H1 (cell line): Measurements from ENCODE around the gene AREG. TPM values are rescaled to one million over a fixed set of nuclear protein-coding genes. Genes with fewer than 3 reads are reported as not detected.

ENCODE experiments used
- CTCF ChIA-PET: fragments of 300-600 bp; sonication (Branson Sonifier 250); formaldehyde crosslinking; loops from one replicate; lab custom pipeline; 2021; ENCODE audit not compliant: partially characterized antibody; lab: Charles Lee
- POLR2A ChIA-PET: fragments of 300-600 bp; sonication (Branson Sonifier 250); formaldehyde crosslinking; loops from one replicate; lab custom pipeline; 2021; ENCODE audit warnings: inconsistent platforms; ENCODE audit not compliant: partially characterized antibody; lab: Charles Lee
- DNase-seq, 2 experiments: peaks; one replicate each; pipeline versions ENCODE4 v3.0.0 to v3.0.0-alpha.2; 2010 to 2022; ENCODE audit warnings: low spot score in 2 of 2, low read depth in 1 of 2, mixed read lengths in 1 of 2
- FAIRE-seq: peaks from 2 replicates; lab custom pipeline; 2011; peaks lifted over from hg19 to GRCh38; lab: Jason Lieb, UNC
- H2AFZ ChIP-seq: 2 replicates; pipeline ENCODE4 v1.8.1; 2012; ENCODE audit warnings: low read length, inconsistent platforms
- H2AK5ac ChIP-seq: 2 replicates; pipeline ENCODE4 v1.6.1; 2013; ENCODE audit warnings: low read depth, low read length
- H2BK120ac ChIP-seq: replicated peaks from 2 replicates; pipeline ENCODE3; 2013; ENCODE audit warnings: low read depth, low read length, inconsistent platforms
- H2BK12ac ChIP-seq: 2 replicates; pipeline ENCODE4 v1.6.1; 2013; ENCODE audit warnings: low read depth, low read length
- H2BK15ac ChIP-seq: 2 replicates; pipeline ENCODE4 v1.6.1; 2013; ENCODE audit warnings: low read length
- H2BK20ac ChIP-seq: 2 replicates; pipeline ENCODE4 v1.6.1; 2013; ENCODE audit warnings: low read length
- H2BK5ac ChIP-seq: 2 replicates; pipeline ENCODE4 v1.6.1; 2013; ENCODE audit warnings: low read depth, low read length
- H3K14ac ChIP-seq: 2 replicates; pipeline ENCODE4 v1.6.1; 2013; ENCODE audit warnings: inconsistent platforms; ENCODE audit not compliant: insufficient read length
- H3K18ac ChIP-seq: 2 replicates; pipeline ENCODE4 v1.6.1; 2013; ENCODE audit warnings: low read length; ENCODE audit errors: extremely low read depth
- H3K23ac ChIP-seq: 2 replicates; pipeline ENCODE4 v1.6.1; 2013; ENCODE audit warnings: inconsistent platforms; ENCODE audit not compliant: insufficient read length
- H3K23me2 ChIP-seq: 2 replicates; pipeline ENCODE4 v1.6.1; 2013; ENCODE audit warnings: low read depth, low read length
- H3K27ac ChIP-seq: 2 replicates; pipeline ENCODE4 v1.6.1; 2011; ENCODE audit warnings: low read depth, low read length, inconsistent platforms
- H3K27me3 ChIP-seq, 4 experiments: replicated peaks in 1 of 4; 1 replicate in 1 of 4; 2 replicates in 3 of 4; pipeline versions ENCODE4 v1.6.1 to v1.8.1; 2011 to 2013; ENCODE audit warnings: low read length in 3 of 4, mild to moderate bottlenecking in 3 of 4, inconsistent platforms in 2 of 4, mixed read lengths in 2 of 4, moderate library complexity in 1 of 4; ENCODE audit not compliant: control insufficient read depth in 3 of 4, insufficient read depth in 3 of 4; ENCODE audit errors: extremely low read depth in 1 of 4
- H3K36me3 ChIP-seq, 4 experiments: 2 replicates each; pipeline versions ENCODE4 v1.6.1 to v1.8.1; 2011 to 2013; ENCODE audit warnings: mild to moderate bottlenecking in 4 of 4, low read length in 3 of 4, moderate library complexity in 2 of 4, control low read depth in 1 of 4, inconsistent platforms in 1 of 4; ENCODE audit not compliant: insufficient read depth in 4 of 4, control insufficient read depth in 2 of 4
- H3K4ac ChIP-seq: replicated peaks from 2 replicates; pipeline ENCODE3; 2013; ENCODE audit warnings: low read length, low read depth, mixed read lengths, inconsistent platforms; ENCODE audit not compliant: insufficient read length
- H3K4me1 ChIP-seq, 4 experiments: replicated peaks in 1 of 4; 1 replicate in 1 of 4; 2 replicates in 3 of 4; pipeline versions ENCODE4 v1.6.1 to v1.8.1; 2011 to 2013; ENCODE audit warnings: low read length in 3 of 4, inconsistent platforms in 2 of 4, mixed read lengths in 1 of 4; ENCODE audit not compliant: insufficient read depth in 4 of 4, control insufficient read depth in 3 of 4
- H3K4me2 ChIP-seq, 2 experiments: 2 replicates each; pipeline versions ENCODE4 v1.6.1 to v1.8.1; 2011 to 2013; ENCODE audit warnings: low read depth in 2 of 2, low read length in 2 of 2, control low read depth in 1 of 2, inconsistent platforms in 1 of 2, mild to moderate bottlenecking in 1 of 2; ENCODE audit not compliant: insufficient read depth in 1 of 2
- H3K4me3 ChIP-seq, 4 experiments: fragments of 200-600, 300-600 bp in 1 of 4; sonication (generic), shearing (Covaris generic), sonication (Bioruptor Twin) in 1 of 4; 2 replicates each; pipeline versions ENCODE4 v1.5.1 to v1.8.1; 2011 to 2016; ENCODE audit warnings: low read length in 4 of 4, low read depth in 3 of 4, control low read depth in 2 of 4, inconsistent platforms in 2 of 4, mild to moderate bottlenecking in 2 of 4, mixed read lengths in 1 of 4, moderate library complexity in 1 of 4; ENCODE audit not compliant: insufficient read depth in 2 of 4; ENCODE audit errors: extremely low read depth in 1 of 4
- H3K56ac ChIP-seq: replicated peaks from 2 replicates; pipeline ENCODE3; 2013; ENCODE audit warnings: low read depth, mild to moderate bottlenecking, mixed read lengths, low read length, inconsistent platforms; ENCODE audit not compliant: insufficient read length
- H3K79me1 ChIP-seq: 2 replicates; pipeline ENCODE4 v1.6.1; 2013; ENCODE audit warnings: low read depth, low read length, control low read depth
- H3K79me2 ChIP-seq, 2 experiments: 2 replicates each; pipeline versions ENCODE4 v1.6.1 to v1.8.1; 2012 to 2013; ENCODE audit warnings: low read length in 2 of 2, mild to moderate bottlenecking in 2 of 2, inconsistent platforms in 1 of 2; ENCODE audit not compliant: insufficient read depth in 2 of 2, control insufficient read depth in 1 of 2
- H3K9ac ChIP-seq, 4 experiments: replicated peaks in 1 of 4; 1 replicate in 1 of 4; 2 replicates in 3 of 4; pipeline versions ENCODE4 v1.6.1 to v1.8.1; 2011 to 2013; ENCODE audit warnings: low read depth in 3 of 4, low read length in 3 of 4, control low read depth in 2 of 4, mild to moderate bottlenecking in 2 of 4, moderate library complexity in 2 of 4, inconsistent platforms in 1 of 4; ENCODE audit errors: extremely low read depth in 1 of 4
- H3K9me3 ChIP-seq, 2 experiments: 2 replicates each; pipeline versions ENCODE4 v1.6.1 to v1.8.1; 2012 to 2013; ENCODE audit warnings: mild to moderate bottlenecking in 2 of 2, moderate library complexity in 2 of 2, control low read depth in 1 of 2, inconsistent platforms in 1 of 2, low read depth in 1 of 2, low read length in 1 of 2, mixed read lengths in 1 of 2; ENCODE audit not compliant: insufficient read depth in 2 of 2
- H4K20me1 ChIP-seq, 2 experiments: replicated peaks in 1 of 2; 2 replicates each; pipeline versions ENCODE3 to v1.8.1; 2011 to 2013; ENCODE audit warnings: inconsistent platforms in 2 of 2, low read length in 2 of 2, mild to moderate bottlenecking in 1 of 2; ENCODE audit not compliant: insufficient read depth in 2 of 2, control insufficient read depth in 1 of 2
- H4K5ac ChIP-seq: 2 replicates; pipeline ENCODE4 v1.6.1; 2013; ENCODE audit warnings: low read length, low read depth, mixed read lengths, inconsistent platforms; ENCODE audit not compliant: insufficient read length
- H4K8ac ChIP-seq: 2 replicates; pipeline ENCODE4 v1.8.0; 2013; ENCODE audit warnings: mild to moderate bottlenecking, moderate library complexity, low read length, inconsistent platforms; ENCODE audit not compliant: insufficient read depth; ENCODE audit errors: extremely low read depth
- H4K91ac ChIP-seq: replicated peaks from 2 replicates; pipeline ENCODE3; 2013; ENCODE audit warnings: low read length, mixed read lengths, inconsistent platforms; ENCODE audit not compliant: insufficient read length
- BACH1 ChIP-seq: IDR thresholded peaks from 2 replicates; pipeline ENCODE4 v1.6.1; 2012; ENCODE audit warnings: low read length, improper control_type of control experiment
- CBX8 ChIP-seq: fragments of 300-800, 300-1000 bp; sonication (generic); IDR thresholded peaks from 2 replicates; pipeline ENCODE4 v1.7.1; 2016; ENCODE audit warnings: low read depth, low read length, borderline replicate concordance
- CEBPB ChIP-seq: IDR thresholded peaks from 2 replicates; pipeline ENCODE4 v1.6.1; 2012; ENCODE audit warnings: low read depth, low read length
- CTBP2 ChIP-seq: IDR thresholded peaks from 2 replicates; pipeline ENCODE4 v1.7.0; 2011; ENCODE audit warnings: borderline replicate concordance, mild to moderate bottlenecking, moderate library complexity, mixed read lengths, low read length; ENCODE audit not compliant: insufficient read depth, insufficient read length
- EGR1 ChIP-seq: IDR thresholded peaks from 2 replicates; pipeline ENCODE4 v1.6.1; 2011; ENCODE audit warnings: low read depth, low read length, borderline replicate concordance
- EZH2 ChIP-seq: fragments of 200-600 bp; sonication (generic); IDR thresholded peaks from 2 replicates; pipeline ENCODE4 v1.7.1; 2012; ENCODE audit warnings: low read depth, mild to moderate bottlenecking, moderate library complexity, low read length, inconsistent platforms; ENCODE audit not compliant: severe bottlenecking
- HDAC2 ChIP-seq, 2 experiments: fragments of 300-600 bp in 1 of 2; sonication (generic) in 1 of 2; IDR thresholded peaks; 2 replicates each; pipeline ENCODE4 v1.6.1; 2011 to 2012; ENCODE audit warnings: low read depth in 2 of 2, low read length in 2 of 2, mild to moderate bottlenecking in 2 of 2, moderate library complexity in 2 of 2, borderline replicate concordance in 1 of 2, inconsistent platforms in 1 of 2
- HDAC6 ChIP-seq: IDR thresholded peaks from one replicate; pipeline ENCODE4 v1.7.1; 2012; ENCODE audit warnings: low read depth, mild to moderate bottlenecking, inconsistent platforms, low read length, moderate library complexity
- JUND ChIP-seq: IDR thresholded peaks from 2 replicates; pipeline ENCODE4 v1.6.1; 2011; ENCODE audit warnings: mild to moderate bottlenecking, improper control_type of control experiment, low read length
- KDM4A ChIP-seq: IDR thresholded peaks from one replicate; pipeline ENCODE4 v1.7.1; 2012; ENCODE audit warnings: low read depth, mild to moderate bottlenecking, moderate library complexity, low read length, inconsistent platforms; ENCODE audit not compliant: severe bottlenecking
- RBBP5 ChIP-seq: IDR thresholded peaks from 2 replicates; pipeline ENCODE4 v1.7.1; 2012; ENCODE audit warnings: low read depth, mild to moderate bottlenecking, inconsistent platforms, low read length, moderate library complexity, borderline replicate concordance
- SIX5 ChIP-seq: IDR thresholded peaks from 2 replicates; pipeline ENCODE4 v1.6.1; 2011; ENCODE audit warnings: mild to moderate bottlenecking, low read depth, low read length
- SP2 ChIP-seq: IDR thresholded peaks from 2 replicates; pipeline ENCODE4 v1.6.1; 2012; ENCODE audit warnings: mild to moderate bottlenecking, low read length, inconsistent platforms
- SRF ChIP-seq: IDR thresholded peaks from 2 replicates; pipeline ENCODE4 v1.6.1; 2011; ENCODE audit warnings: mild to moderate bottlenecking, low read depth, low read length, moderate library complexity
- TBP ChIP-seq: IDR thresholded peaks from 2 replicates; pipeline ENCODE4 v1.6.1; 2011; ENCODE audit warnings: low read depth, low read length, improper control_type of control experiment
- WGBS, 2 experiments: shearing (Covaris generic) in 1 of 2; methylation state at CpG; one replicate each; pipeline versions ENCODE4 v1.1.6 to v1.1.7; 2013 to 2015; ENCODE audit warnings: low lambda C conversion rate in 2 of 2, mixed read lengths in 2 of 2, inconsistent platforms in 1 of 2, low coverage in 1 of 2, missing lambda C conversion rate in 1 of 2; ENCODE audit not compliant: insufficient replicate concordance in 2 of 2, insufficient coverage in 1 of 2, insufficient read length in 1 of 2; ENCODE audit errors: extremely low coverage in 1 of 2, missing lambda C conversion rate in 1 of 2; 5-methylcytosine and 5-hydroxymethylcytosine counted together
- polyA plus RNA-seq, 7 experiments: library from polyadenylated mRNA; depleted of rRNA in 3 of 7; stranded (reverse) in 5 of 7; unstranded in 2 of 7; fragments of >200 nt in 5 of 7; fragments of 200-250 nt in 2 of 7; gene quantifications; 1 replicate in 5 of 7; 2 replicates in 1 of 7; 4 replicates in 1 of 7; pipeline versions ENCODE4 v1.2.1 to v1.2.3, GENCODE V29; 2011 to 2013; ENCODE audit warnings: missing spikeins in 2 of 7, mixed read lengths in 2 of 7
- total RNA-seq: library from RNA; stranded (reverse); fragmentation: NEBNext Ultra II Directional; extraction: Animal tissue kit (Norgen Biotek cat#: 25700); gene quantifications from 2 replicates; pipeline ENCODE4 v1.2.1, GENCODE V29; 2021

AREG gene
- total and polyA plus RNA-seq, 2 of the 8 experiments (the other 6 are each of a cell fraction or from before 2014, with no cell fraction given), result not detected

GRCh38 chr4:74475946-74476345, 31.0 kb downstream of the AREG start:
- Histone ChIP-seq H2AFZ (no peak overlapping the region), H3K9me3 (no peaks in the 10 kb centered on the region), H3K18ac (no peak overlapping the region), H3K23ac (no peak overlapping the region)
- no peak for TF ChIP-seq CTBP2
- TF ChIP-seq SRF, result no peak
- no peak for TF ChIP-seq CEBPB
- TF ChIP-seq TBP, result no peak
- TF ChIP-seq HDAC2 (IDR thresholded peaks at IDR 0.05; ENCODE audit: borderline replicate concordance in 1 of 2, low read depth in 2 of 2, low read length in 2 of 2), result no peak
- no peak for TF ChIP-seq SIX5
- TF ChIP-seq HDAC6, result no peak
- TF ChIP-seq BACH1, result no peak
- no peak for TF ChIP-seq SP2
- no peak for TF ChIP-seq JUND
- no peak for TF ChIP-seq RBBP5
- TF ChIP-seq CBX8, result no peak
- no peak for TF ChIP-seq EGR1
- TF ChIP-seq KDM4A, result no peak
- no peak for TF ChIP-seq EZH2
- TF ChIP-seq, all 59 proteins: peak for 0
- H3K27ac ChIP-seq, result no peak overlapping the region
- ChIA-PET CTCF (interaction anchor here (0.9 kb wide), 1 partner anchor 25 kb away, joined by 3 read pairs; no protein-coding TSS in a partner anchor), POLR2A (no interaction called here)
- H2BK12ac ChIP-seq, result no peak overlapping the region
- no peaks in the 10 kb centered on the region for H3K36me3 ChIP-seq
- no peaks in the 10 kb centered on the region for H3K79me2 ChIP-seq
- H3K27me3 ChIP-seq, result no peaks in the 10 kb centered on the region
- FAIRE-seq, result no peak
- no peak overlapping the region for H4K91ac ChIP-seq
- 91% methylated on average over 3 of the region's 3 CpGs; no CpG with 5 or more reads in 1 of the 2 experiments for WGBS, 2 experiments
- H4K8ac ChIP-seq, result no peak overlapping the region
- H2AK5ac ChIP-seq, result no peak overlapping the region
- H4K5ac ChIP-seq, result no peak overlapping the region
- DNase-seq, result no peak
- H3K4me3 ChIP-seq, result no peak overlapping the region
- H3K4me1 ChIP-seq, result no peaks in the 10 kb centered on the region
- H2BK5ac ChIP-seq, result no peak overlapping the region
- H3K4me2 ChIP-seq, result no peak overlapping the region
- no peaks in the 10 kb centered on the region for H4K20me1 ChIP-seq
- H3K9ac ChIP-seq, result no peak overlapping the region
- no peak overlapping the region for H3K14ac ChIP-seq
- no peak overlapping the region for H2BK15ac ChIP-seq
- no peaks in the 10 kb centered on the region; the same call in 1 of the 2 replicates for H3K23me2 ChIP-seq
- H3K56ac ChIP-seq, result no peak overlapping the region
- H3K4ac ChIP-seq, result no peak overlapping the region
- no peak overlapping the region for H2BK120ac ChIP-seq
- H2BK20ac ChIP-seq, result no peak overlapping the region
- H3K79me1 ChIP-seq, result no peaks in the 10 kb centered on the region
